Tibial nerve (tissue), 4 donors: ENCODE data around the gene FARP1. TPM values are rescaled to one million over a fixed set of nuclear protein-coding genes. Genes with fewer than 3 reads are reported as not detected.

ENCODE experiments used
- DNase-seq, 2 donors: peaks; one replicate each; pipeline ENCODE4 v3.0.0-alpha.2; 2019; ENCODE audit warnings: low spot score in 2 of 2
- H3K27ac ChIP-seq, 4 donors: fragments of 200-600 bp; sonication (generic) in 3 of 4; one replicate each; pipeline ENCODE4 v1.5.1; 2017 to 2019; ENCODE audit warnings: mild to moderate bottlenecking in 1 of 4
- H3K27me3 ChIP-seq, 2 donors: fragments of 200-600 bp; sonication (generic) in 1 of 2; one replicate each; pipeline versions ENCODE4 v1.5.1 to v1.6.0; 2017 to 2019
- H3K36me3 ChIP-seq, 3 donors: fragments of 200-600 bp; sonication (generic); one replicate each; pipeline ENCODE4 v1.5.1; 2018 to 2019
- H3K4me1 ChIP-seq, 4 donors: fragments of 200-600 bp; sonication (generic) in 3 of 4; one replicate each; pipeline ENCODE4 v1.5.1; 2017 to 2019
- H3K4me3 ChIP-seq, 4 donors: fragments of 200-600 bp; sonication (generic) in 3 of 4; one replicate each; pipeline ENCODE4 v1.5.1; 2017 to 2019; ENCODE audit warnings: mild to moderate bottlenecking in 1 of 4, moderate library complexity in 1 of 4
- H3K9me3 ChIP-seq, 4 donors: fragments of 200-600 bp; sonication (generic) in 3 of 4; one replicate each; pipeline ENCODE4 v1.5.1; 2017 to 2019
- EP300 ChIP-seq, 2 donors: sonication (generic); formaldehyde crosslinking; IDR thresholded peaks; one replicate each; pipeline ENCODE4 v1.6.1; 2017; ENCODE audit warnings: antibody characterized with exemption in 2 of 2, mild to moderate bottlenecking in 1 of 2
- POLR2A ChIP-seq, 2 donors: fragments of 450-650 bp; IDR thresholded peaks; one replicate each; pipeline ENCODE4 v1.6.1; 2017; ENCODE audit warnings: antibody characterized with exemption in 2 of 2, mild to moderate bottlenecking in 2 of 2, moderate library complexity in 2 of 2
- WGBS, 2 donors: methylation state at CpG; one replicate each; pipeline ENCODE4 v1.1.5; 2018; 5-methylcytosine and 5-hydroxymethylcytosine counted together
- total RNA-seq, 4 donors: library from RNA; depleted of rRNA; stranded (reverse); fragments of >200 nt; gene quantifications; one replicate each; pipeline ENCODE4 v1.1.0, GENCODE V29; 2016
- TF ChIP-seq, protein P1 (sequence below), 5 experiments: fragments of 200-600 bp in 3 of 5; fragments of 450-650 bp in 2 of 5; sonication (generic) in 3 of 5; IDR thresholded peaks; one replicate each; pipeline ENCODE4 v1.5.1; 2016 to 2019; ENCODE audit warnings: antibody characterized with exemption in 5 of 5, mild to moderate bottlenecking in 3 of 5, moderate library complexity in 2 of 5

FARP1 gene
- total RNA-seq, 4 donors from 2014 or later, result 21.4 to 28.5 (median 24.9) TPM

DNA sequence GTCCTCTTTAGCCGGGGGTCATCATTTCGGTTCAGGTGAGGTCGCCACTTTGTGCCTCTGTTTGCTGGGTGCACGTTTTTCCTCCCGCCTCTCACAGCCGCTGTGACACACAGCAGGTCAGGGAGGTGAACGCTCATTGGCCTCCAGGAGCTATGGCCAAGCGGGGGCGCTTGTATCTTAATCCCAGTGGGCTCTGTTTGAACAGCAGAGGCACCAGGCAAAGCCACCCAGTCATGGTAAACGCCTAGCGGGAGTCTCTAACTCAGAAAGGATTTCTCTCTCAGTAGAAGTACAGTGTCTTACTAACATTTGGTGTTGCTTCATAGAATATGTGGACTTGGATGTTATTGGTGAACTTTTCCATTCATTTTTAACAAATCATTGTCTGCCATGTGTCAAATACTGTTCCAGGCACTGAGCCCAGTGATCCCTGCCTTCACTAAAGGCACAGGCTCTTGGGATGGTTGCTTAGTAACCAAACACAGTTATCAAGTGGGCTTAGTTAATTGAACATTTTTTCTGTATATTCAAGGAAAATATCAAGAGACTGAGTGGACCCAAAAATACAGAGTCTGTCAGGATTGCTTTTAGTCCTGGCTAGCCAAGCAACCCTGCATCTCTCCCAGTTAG lies 247.3 kb downstream of the FARP1 start:
- peaks cover 0 to 4% (median 0%) of the 10 kb centered on the region in 4 donors for H3K4me1 ChIP-seq
- no peak overlapping the region for H3K27ac ChIP-seq
- H3K4me3 ChIP-seq, result no peak overlapping the region
- H3K9me3 ChIP-seq, result no peaks in the 10 kb centered on the region
- WGBS, 2 donors, result 88 to 95% methylated on average over 10 to 11 of the region's 11 CpGs
- H3K27me3 ChIP-seq, result no peaks in the 10 kb centered on the region
- DNase-seq, result no peak
- TF ChIP-seq EP300 (IDR thresholded peaks at IDR 0.05) (no peak), POLR2A (IDR thresholded peaks at IDR 0.05) (no peak)
- TF ChIP-seq, protein P1, sequence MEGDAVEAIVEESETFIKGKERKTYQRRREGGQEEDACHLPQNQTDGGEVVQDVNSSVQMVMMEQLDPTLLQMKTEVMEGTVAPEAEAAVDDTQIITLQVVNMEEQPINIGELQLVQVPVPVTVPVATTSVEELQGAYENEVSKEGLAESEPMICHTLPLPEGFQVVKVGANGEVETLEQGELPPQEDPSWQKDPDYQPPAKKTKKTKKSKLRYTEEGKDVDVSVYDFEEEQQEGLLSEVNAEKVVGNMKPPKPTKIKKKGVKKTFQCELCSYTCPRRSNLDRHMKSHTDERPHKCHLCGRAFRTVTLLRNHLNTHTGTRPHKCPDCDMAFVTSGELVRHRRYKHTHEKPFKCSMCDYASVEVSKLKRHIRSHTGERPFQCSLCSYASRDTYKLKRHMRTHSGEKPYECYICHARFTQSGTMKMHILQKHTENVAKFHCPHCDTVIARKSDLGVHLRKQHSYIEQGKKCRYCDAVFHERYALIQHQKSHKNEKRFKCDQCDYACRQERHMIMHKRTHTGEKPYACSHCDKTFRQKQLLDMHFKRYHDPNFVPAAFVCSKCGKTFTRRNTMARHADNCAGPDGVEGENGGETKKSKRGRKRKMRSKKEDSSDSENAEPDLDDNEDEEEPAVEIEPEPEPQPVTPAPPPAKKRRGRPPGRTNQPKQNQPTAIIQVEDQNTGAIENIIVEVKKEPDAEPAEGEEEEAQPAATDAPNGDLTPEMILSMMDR (IDR thresholded peaks at IDR 0.05), result no peak
- peaks cover 0 to 47% (median 0%) of the 10 kb centered on the region in 3 donors for H3K36me3 ChIP-seq

DNA sequence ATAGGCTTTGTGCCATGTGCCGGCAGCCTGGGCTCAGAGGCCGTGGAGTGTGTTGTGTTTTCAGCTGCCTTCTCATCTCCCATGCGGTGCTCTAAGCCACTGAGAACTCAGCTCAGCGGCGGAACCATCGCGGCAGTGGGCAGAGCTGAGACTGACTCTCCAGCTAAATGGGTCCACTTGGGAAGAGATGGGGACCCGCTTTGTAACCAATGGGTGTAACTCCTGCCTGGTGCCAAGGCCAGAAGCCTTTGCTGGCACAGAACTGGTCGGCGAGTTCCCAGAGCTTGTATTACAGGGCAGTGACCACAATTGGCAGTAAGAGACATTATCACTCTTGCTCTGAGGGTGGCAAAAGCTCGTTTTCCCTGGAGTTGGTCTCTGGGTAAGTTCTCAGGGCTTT lies 251.0 kb downstream of the FARP1 start:
- Histone ChIP-seq H3K27me3 (no peaks in the 10 kb centered on the region), H3K4me1 (peaks cover 0 to 4% (median 0%) of the 10 kb centered on the region in 4 donors), H3K4me3 (no peak overlapping the region), H3K27ac (no peak overlapping the region), H3K36me3 (peaks cover 0 to 49% (median 0%) of the 10 kb centered on the region in 3 donors), H3K9me3 (no peaks in the 10 kb centered on the region)
- TF ChIP-seq EP300 (IDR thresholded peaks at IDR 0.05) (no peak), POLR2A (IDR thresholded peaks at IDR 0.05) (no peak)
- TF ChIP-seq, protein P1 (IDR thresholded peaks at IDR 0.05), result no peak
- WGBS, 2 donors, result 88 to 94% methylated on average over 11 of the region's 11 CpGs
- no peak for DNase-seq

DNA sequence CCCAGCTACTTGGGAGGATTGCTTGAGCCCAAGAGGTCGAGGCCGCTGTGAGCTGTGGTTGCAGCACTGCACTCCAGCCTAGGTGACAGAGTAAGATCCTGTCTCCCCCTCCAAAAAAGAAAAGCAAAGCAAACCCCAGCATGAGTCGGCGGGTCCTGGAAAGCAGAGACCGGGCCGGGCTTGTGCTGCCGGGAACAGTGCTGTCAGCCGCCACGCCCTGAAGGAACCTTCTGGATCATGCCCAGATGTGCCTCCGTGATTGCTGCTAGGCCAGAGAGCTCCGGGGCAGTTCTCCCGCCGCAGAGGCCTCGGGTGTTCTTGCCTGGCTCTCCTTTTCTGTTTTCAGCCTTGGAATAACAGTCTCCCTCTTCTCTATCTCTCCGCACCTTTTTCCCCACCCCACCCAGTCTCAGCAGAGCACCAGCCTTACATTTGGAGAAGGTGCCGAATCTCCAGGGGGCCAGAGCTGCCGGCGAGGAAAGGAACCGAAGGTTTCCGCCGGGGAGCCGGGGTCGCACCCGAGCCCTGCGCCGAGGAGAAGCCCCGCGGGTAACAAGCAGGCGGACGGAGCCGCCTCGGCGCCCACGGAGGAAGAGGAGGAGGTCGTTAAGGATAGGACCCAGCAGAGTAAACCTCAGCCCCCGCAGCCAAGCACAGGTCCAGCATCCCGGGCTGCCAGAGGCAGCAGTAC lies 252.1 kb downstream of the FARP1 start:
- H3K27me3 ChIP-seq, result no peaks in the 10 kb centered on the region
- WGBS, 2 donors, result 92 to 93% methylated on average over 37 of the region's 37 CpGs
- no peaks in the 10 kb centered on the region for H3K4me1 ChIP-seq
- H3K9me3 ChIP-seq, result no peaks in the 10 kb centered on the region
- H3K4me3 ChIP-seq, result no peak overlapping the region
- TF ChIP-seq POLR2A (IDR thresholded peaks at IDR 0.05), result no peak
- no peak for TF ChIP-seq EP300 (IDR thresholded peaks at IDR 0.05)
- TF ChIP-seq, protein P1 (IDR thresholded peaks at IDR 0.05), result no peak
- peaks cover 0 to 46% (median 0%) of the 10 kb centered on the region in 3 donors for H3K36me3 ChIP-seq
- DNase-seq, result no peak
- H3K27ac ChIP-seq, result no peak overlapping the region

DNA sequence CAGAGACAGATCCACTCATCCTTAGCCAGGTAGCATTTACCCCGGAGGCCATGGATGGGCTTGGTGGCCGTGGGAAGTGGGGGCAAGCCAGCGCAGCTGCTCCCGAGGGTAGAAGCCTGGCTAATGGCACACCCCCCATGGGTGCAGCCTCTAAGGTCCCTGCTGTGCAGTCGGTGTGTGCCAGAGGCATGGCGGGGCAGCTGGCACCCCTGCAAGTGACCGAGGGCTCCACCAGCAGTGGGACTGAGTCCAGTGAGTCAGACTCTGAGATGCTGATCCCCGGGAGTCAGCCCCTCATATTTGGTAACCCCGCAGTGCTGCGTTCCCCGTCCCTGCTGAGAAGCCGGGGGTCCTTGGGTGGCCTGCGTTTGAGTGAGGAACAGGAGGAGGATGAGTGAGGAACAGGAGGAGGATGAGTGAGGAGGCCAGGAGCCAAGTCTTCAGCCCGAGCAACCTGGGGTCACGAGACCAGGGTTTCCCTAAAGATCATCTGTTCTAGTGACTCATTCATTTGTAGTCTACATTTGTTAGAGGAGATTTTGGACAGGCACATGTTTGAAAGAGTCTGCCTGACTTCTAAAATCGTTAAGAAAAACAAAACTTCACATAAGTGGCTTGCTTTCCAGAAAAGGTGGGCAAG lies 253.3 kb downstream of the FARP1 start:
- no peak for DNase-seq
- TF ChIP-seq POLR2A (IDR thresholded peaks at IDR 0.05) (no peak), EP300 (IDR thresholded peaks at IDR 0.05) (no peak)
- TF ChIP-seq, protein P1 (IDR thresholded peaks at IDR 0.05), result no peak
- H3K27ac ChIP-seq, result no peak overlapping the region
- no peaks in the 10 kb centered on the region for H3K27me3 ChIP-seq
- no peaks in the 10 kb centered on the region for H3K9me3 ChIP-seq
- WGBS, 2 donors, result 87 to 90% methylated on average over 16 of the region's 16 CpGs
- no peaks in the 10 kb centered on the region for H3K4me1 ChIP-seq
- no peak overlapping the region for H3K4me3 ChIP-seq
- peaks cover 0 to 34% (median 0%) of the 10 kb centered on the region in 3 donors for H3K36me3 ChIP-seq

DNA sequence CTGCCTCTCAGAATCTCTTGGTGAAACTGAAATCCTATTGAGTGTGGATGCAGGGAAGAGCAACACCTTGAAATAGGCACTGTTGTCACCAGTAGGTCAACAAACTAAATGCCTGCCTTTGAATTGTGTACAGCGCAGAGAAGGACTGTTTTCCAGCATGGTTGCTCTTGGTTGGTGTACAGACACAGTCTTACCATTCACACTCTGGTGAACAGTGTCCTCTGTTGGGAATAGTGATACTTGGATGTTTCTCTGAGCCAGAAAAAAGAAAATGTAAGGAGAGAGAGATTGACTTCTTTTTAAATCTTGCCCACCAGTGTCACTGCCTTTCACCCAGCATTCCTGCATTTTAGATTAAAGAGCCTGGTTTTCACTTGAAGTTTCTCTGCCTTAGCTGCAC lies 254.3 kb downstream of the FARP1 start:
- H3K9me3 ChIP-seq, result no peaks in the 10 kb centered on the region
- no peak overlapping the region for H3K27ac ChIP-seq
- H3K4me3 ChIP-seq, result no peak overlapping the region
- TF ChIP-seq POLR2A (IDR thresholded peaks at IDR 0.05), result no peak
- no peak for TF ChIP-seq EP300 (IDR thresholded peaks at IDR 0.05)
- TF ChIP-seq, protein P1 (IDR thresholded peaks at IDR 0.05), result peak; percentile 11 to 47 (median 29)
- H3K36me3 ChIP-seq, result peaks cover 0 to 32% (median 0%) of the 10 kb centered on the region in 3 donors
- H3K4me1 ChIP-seq, result no peaks in the 10 kb centered on the region
- DNase-seq, result no peak
- 57 to 61% methylated on average over 1 of the region's 1 CpG for WGBS, 2 donors
- no peaks in the 10 kb centered on the region for H3K27me3 ChIP-seq
